GM12801 (cell line): ENCODE measurements around the gene PREX1.

Source experiments
- CTCF ChIP-seq: IDR thresholded peaks from one replicate; pipeline ENCODE4 v1.5.1; 2011; ENCODE audit warnings: control low read depth; ENCODE audit not compliant: insufficient read length; ENCODE audit errors: extremely low read depth

Gene PREX1

GRCh38 chr20:48827855-48828733 lies at the start of gene PREX1:
Gene PREX1 (minus strand): TSS chr20:48827999. CDS start chr20:48827860, 139 bp downstream.
- no peak for TF ChIP-seq CTCF

DNA sequence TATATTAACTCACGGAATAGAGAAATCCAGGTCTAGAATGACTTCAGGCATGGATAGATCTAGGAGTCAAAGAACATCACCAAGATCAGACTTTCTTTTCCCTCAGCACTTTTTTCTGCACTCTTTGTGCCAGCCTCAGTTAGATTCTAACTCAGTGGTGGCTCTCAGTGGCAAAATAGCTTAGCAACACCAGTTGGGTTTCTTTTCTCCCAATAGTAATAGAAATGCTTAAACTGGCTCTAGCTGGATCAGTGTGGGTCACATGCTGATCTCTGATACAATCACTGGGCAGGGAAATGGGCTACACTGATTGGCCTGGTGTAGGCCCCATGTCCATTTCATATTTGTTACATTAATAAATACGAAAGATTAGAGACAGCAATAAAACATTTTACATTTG lies 49.5 kb upstream of the PREX1 start:
- no peak for TF ChIP-seq CTCF

DNA sequence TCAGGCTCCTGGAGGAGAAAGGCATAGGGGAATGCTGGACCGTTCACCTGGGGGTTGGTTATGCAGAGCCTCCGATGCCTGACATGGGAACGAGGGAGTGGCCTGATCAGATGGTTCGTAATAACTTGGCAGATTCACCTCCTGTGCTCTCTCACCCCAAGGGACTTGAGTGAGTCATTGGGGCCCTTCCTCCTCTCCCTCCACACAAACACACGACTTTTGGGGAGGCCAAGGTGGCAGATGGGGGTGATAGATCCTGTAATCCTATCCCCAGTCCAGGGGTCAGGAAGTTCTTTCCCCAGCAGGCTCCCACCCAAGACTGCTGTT lies 48.1 kb upstream of the PREX1 start:
- no peak for TF ChIP-seq CTCF

DNA sequence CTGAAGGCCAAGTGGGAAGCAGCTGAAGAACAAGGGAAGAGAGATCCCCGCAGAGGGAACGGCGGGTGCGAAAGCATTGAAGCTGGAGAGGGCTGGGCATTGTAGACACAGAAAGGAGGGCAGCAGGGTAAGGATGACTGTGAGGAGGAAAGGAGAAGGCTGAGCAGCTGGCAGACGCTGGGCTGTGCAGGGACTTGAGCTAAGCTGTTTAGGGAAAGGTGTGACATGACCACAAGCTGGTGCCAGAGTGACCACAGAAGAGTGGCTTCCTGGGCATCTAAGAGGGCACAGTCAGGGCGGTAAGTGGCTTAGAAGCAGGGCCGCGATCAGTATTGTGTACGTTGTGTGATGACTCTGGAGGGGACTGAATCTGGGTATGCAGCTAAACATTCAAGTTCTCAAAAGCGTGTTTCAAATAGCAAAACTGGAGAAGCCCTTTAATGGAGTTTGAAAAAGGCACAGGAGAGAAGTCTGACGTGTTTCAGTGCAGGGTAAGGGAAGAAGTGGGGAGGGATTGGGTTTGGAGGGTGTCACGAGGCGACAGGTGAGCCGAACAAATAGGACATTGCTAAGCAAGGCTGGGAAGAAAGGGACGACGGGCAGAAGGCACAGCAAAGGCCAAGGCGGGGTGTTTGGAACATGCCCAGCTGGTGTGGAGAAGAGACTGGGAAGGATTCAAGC lies 47.6 kb upstream of the PREX1 start:
- TF ChIP-seq CTCF, result no peak

- no peak for TF ChIP-seq CTCF
Observed at GRCh38 chr20:48866936-48867335, 39.1 kb upstream of the PREX1 start.

GRCh38 chr20:48864738-48865318 lies 37.0 kb upstream of the PREX1 start:
- no peak for TF ChIP-seq CTCF

- TF ChIP-seq CTCF, result no peak
Observed at GRCh38 chr20:48864254-48864653, 36.5 kb upstream of the PREX1 start.
